Cardiac muscle cell (in vitro differentiated cells and primary cell): Measurements from ENCODE around the gene LCORL. TPM values are rescaled to one million over a fixed set of nuclear protein-coding genes. Genes with fewer than 3 reads are reported as not detected.

Experiments used
- DNase-seq, 2 donors: peaks; one replicate each; pipeline versions ENCODE4 v3.0.0 to v3.0.0-alpha.2; 2010 to 2017; ENCODE audit warnings: low read depth in 1 of 2, low spot score in 1 of 2
- H3K27ac ChIP-seq: fragments of 200-600 bp; sonication (generic); 2 replicates; pipeline ENCODE4 v1.5.1; 2016
- H3K27me3 ChIP-seq: fragments of 200-600 bp; sonication (generic); 2 replicates; pipeline ENCODE4 v1.6.0; 2016; ENCODE audit warnings: control low read depth
- H3K36me3 ChIP-seq: fragments of 200-600 bp; sonication (generic); 2 replicates; pipeline ENCODE4 v1.5.1; 2016; ENCODE audit warnings: control low read depth
- H3K4me1 ChIP-seq: fragments of 200-600 bp; sonication (generic); 2 replicates; pipeline ENCODE4 v1.8.1; 2017; ENCODE audit warnings: low read depth, mild to moderate bottlenecking, mixed run types
- H3K4me3 ChIP-seq: fragments of 200-600 bp; sonication (generic); 2 replicates; pipeline ENCODE4 v1.5.1; 2016; ENCODE audit warnings: mild to moderate bottlenecking
- H3K9me3 ChIP-seq: fragments of 200-600 bp; sonication (generic); 2 replicates; pipeline ENCODE4 v1.5.1; 2017; ENCODE audit warnings: low read depth, mild to moderate bottlenecking, control low read depth
- CTCF ChIP-seq: IDR thresholded peaks from 2 replicates; pipeline ENCODE4 v1.5.1; 2012; ENCODE audit warnings: low read depth, mild to moderate bottlenecking, low read length
- polyA plus RNA-seq: library from polyadenylated mRNA; unstranded; fragments of >200 nt; fragmentation: Nextera tagmentation; extraction: Ambion mirVana; gene quantifications from 2 replicates; pipeline ENCODE4 v1.2.1, GENCODE V29; 2016
- total RNA-seq: library from RNA; depleted of rRNA; stranded (reverse); fragments of >200 nt; gene quantifications from 2 replicates; pipeline ENCODE4 v1.2.3, GENCODE V29; 2016

Gene LCORL
- total and polyA plus RNA-seq, 2 experiments from 2014 or later = 11.7 to 50.2 TPM

- Histone ChIP-seq H3K4me1 (peaks cover 32% of the 10 kb centered on the region), H3K27me3 (no peaks in the 10 kb centered on the region), H3K9me3 (no peaks in the 10 kb centered on the region), H3K36me3 (no peaks in the 10 kb centered on the region), H3K27ac (peak overlapping the region; percentile 77), H3K4me3 (peak overlapping the region; percentile 84)
- no peak for DNase-seq
- TF ChIP-seq CTCF = no peak
Measured at GRCh38 chr4:17811078-17811603, 210.4 kb downstream of the LCORL start.

- H3K27me3 ChIP-seq = no peaks in the 10 kb centered on the region
- H3K36me3 ChIP-seq = no peaks in the 10 kb centered on the region
- peak within 1 kb of the TSS; percentile 99 for H3K27ac ChIP-seq
- peak; percentile 100 for DNase-seq
- H3K9me3 ChIP-seq = no peaks in the 10 kb centered on the region
- peaks cover 32% of the 10 kb centered on the region for H3K4me1 ChIP-seq
- TF ChIP-seq CTCF = no peak
- peak within 1 kb of the TSS; percentile 84 for H3K4me3 ChIP-seq
Measured at GRCh38 chr4:17810260-17811077, 211.1 kb downstream of the LCORL start, which contains the start of the genes DCAF16 and NCAPG. Gene DCAF16, minus strand, starts transcription at chr4:17810757. Its CDS starts 6,616 bp downstream, at chr4:17804141. Gene NCAPG, plus strand, starts transcription at chr4:17810979. Its CDS starts 99 bp downstream, at chr4:17811078.

- Histone ChIP-seq H3K4me1 (peaks cover 32% of the 10 kb centered on the region), H3K36me3 (peaks cover under 1% of the 10 kb centered on the region), H3K4me3 (peak overlapping the region; percentile 84), H3K27ac (peak overlapping the region; percentile 99), H3K9me3 (no peaks in the 10 kb centered on the region), H3K27me3 (no peaks in the 10 kb centered on the region)
- no peak for TF ChIP-seq CTCF
- DNase-seq = no peak
Measured at GRCh38 chr4:17809667-17810066, 211.9 kb downstream of the LCORL start.

- TF ChIP-seq CTCF = no peak
- Histone ChIP-seq H3K9me3 (no peaks in the 10 kb centered on the region), H3K4me3 (no peak overlapping the region), H3K27me3 (no peaks in the 10 kb centered on the region), H3K4me1 (peaks cover 25% of the 10 kb centered on the region), H3K27ac (no peak overlapping the region), H3K36me3 (peaks cover 22% of the 10 kb centered on the region)
- peak in 1 of 2 donors; percentile 40 for DNase-seq
Measured at GRCh38 chr4:17807446-17807845, 214.1 kb downstream of the LCORL start.

GRCh38 chr4:17805580-17806155 is 215.9 kb downstream of the LCORL start:
- Histone ChIP-seq H3K4me3 (no peak overlapping the region), H3K27me3 (no peaks in the 10 kb centered on the region), H3K27ac (no peak overlapping the region), H3K9me3 (no peaks in the 10 kb centered on the region), H3K4me1 (peaks cover 18% of the 10 kb centered on the region), H3K36me3 (peaks cover 33% of the 10 kb centered on the region)
- no peak for DNase-seq
- no peak for TF ChIP-seq CTCF
